Mammary microvascular endothelial cell (primary cell): ENCODE data around the gene KIRREL1. TPM values are rescaled to one million over a fixed set of nuclear protein-coding genes. Genes with fewer than 3 reads are reported as not detected.

Experiments used
- total RNA-seq: library from RNA; depleted of rRNA; stranded (reverse); fragments of >200 nt; gene quantifications from 2 replicates; pipeline ENCODE4 v1.2.3, GENCODE V29; 2015

KIRREL1 gene
- total RNA-seq, result 22.6 and 22.9 TPM in 2 replicates

DNA sequence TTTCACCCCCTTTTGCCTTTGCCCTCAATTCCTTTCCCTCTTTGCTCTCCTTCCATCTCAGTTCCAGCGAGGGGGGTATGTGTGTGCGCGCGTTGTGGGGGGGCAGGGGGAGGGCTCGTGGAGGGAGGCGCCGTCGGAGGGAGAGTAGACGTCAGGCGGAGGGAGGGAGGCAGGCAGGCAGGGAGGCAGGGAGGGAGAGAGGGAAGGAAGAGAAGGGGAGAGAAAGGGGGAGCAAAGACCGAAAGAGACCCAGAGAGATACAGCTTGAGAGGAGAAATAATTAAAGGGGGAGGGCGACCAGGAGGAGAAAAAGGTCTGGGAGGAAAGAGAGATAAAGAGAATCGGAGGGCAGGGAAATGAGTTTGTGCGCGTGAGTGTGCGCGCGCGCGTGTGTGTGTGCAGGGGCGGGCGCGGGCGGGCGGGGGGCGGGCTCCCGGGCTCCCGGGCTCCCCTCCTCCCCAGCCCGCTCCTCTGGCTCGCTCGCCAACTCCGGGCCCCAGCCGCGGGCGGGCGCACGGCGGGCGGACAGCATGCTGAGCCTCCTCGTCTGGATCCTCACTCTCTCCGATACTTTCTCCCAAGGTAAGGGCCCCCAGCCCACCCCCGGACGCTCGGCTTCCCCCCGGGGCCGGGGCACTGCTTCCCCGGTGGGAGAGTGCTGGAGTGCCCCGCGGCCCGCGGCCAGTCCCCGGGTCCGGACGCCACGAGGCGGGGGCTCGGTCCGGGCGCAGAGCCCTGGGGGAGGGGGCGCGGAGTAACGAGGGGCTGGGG is at the start of gene KIRREL1:
Gene KIRREL1 (plus strand): TSS at position 499 of the 771 bp plus-strand sequence. CDS start 32 bp downstream, at position 531.

Other genes with a start within 250 kb of the KIRREL1 start
- gene FCRL2, start 216.5 kb upstream of the KIRREL1 start, total RNA-seq, result not detected in 2 replicates
- gene FCRL1, start 173.5 kb upstream of the KIRREL1 start, total RNA-seq, result not detected in 2 replicates
- gene CD5L, start 151.8 kb upstream of the KIRREL1 start, total RNA-seq, result not detected in 2 replicates
- gene CD1D, start 187.2 kb downstream of the KIRREL1 start, total RNA-seq, result not detected in 2 replicates